Activated CD8-positive, alpha-beta memory T cell treated with anti-CD3 and anti-CD28 coated beads, Interleukin-2, amount 50 U/mL, for 1 hour (primary cell): Measurements from ENCODE around the gene EVA1B.

Experiments
- DNase-seq: peaks from one replicate; pipeline ENCODE4 v3.0.0-alpha.2; 2020; ENCODE audit errors: extremely low read depth

Gene EVA1B

GRCh38 chr1:36279110-36279788, 44.2 kb downstream of the EVA1B start:
- no peak for DNase-seq

- DNase-seq, result no peak
Observed at GRCh38 chr1:36276688-36277087, 46.8 kb downstream of the EVA1B start.

- DNase-seq, result no peak
Observed at GRCh38 chr1:36274201-36274600, 49.2 kb downstream of the EVA1B start.

GRCh38 chr1:36273024-36273423, 50.4 kb downstream of the EVA1B start:
- no peak for DNase-seq
